Measurements from ENCODE around the gene SLC43A2. TPM values are rescaled to one million over a fixed set of nuclear protein-coding genes. Genes with fewer than 3 reads are reported as not detected.

The SLC43A2 gene
- total and polyA plus RNA-seq, 2 of the 13 experiments (the other 11 are each of a cell fraction or from before 2014, with no cell fraction given) = 7.3 to 20.0 TPM

DNA sequence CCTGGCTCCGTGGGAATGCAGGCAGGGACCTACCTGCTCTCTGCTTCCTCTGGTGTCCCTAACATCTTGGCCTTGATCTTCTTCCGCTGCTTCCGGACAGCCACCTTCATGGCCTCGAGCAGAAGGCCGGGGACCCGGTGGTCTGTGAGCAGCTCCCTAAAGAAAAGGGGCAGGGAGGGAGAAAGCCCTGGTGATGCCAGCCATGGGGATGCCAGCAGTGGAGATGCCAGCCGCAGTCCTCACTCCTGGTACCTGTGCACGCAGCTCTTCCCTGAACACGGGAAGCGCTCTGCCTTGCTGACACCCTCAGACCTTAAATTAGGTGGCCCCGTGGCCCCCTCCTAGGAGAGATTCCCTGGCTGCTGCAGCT is 19.2 kb upstream of the SLC43A2 start:
- H3K9me3 ChIP-seq (ENCODE audit: low read length) = no peaks in the 10 kb centered on the region
- intact Hi-C loops (cut with micrococcal nuclease; ENCODE audit: unreplicated experiment) (no loop called here), in situ Hi-C loops (cut with HindIII; ENCODE audit: extremely low pct_ligation_motif_present, low pct_unique_long_range_greater_than_20kb) (no loop called here)
- CTCF ChIA-PET (ENCODE audit: low intra/inter-chr PET ratio, low total read pairs) = interaction anchor here (2.2 kb wide), 1 partner anchor 73 kb away, joined by 25 read pairs; no protein-coding TSS in a partner anchor
- WGBS (ENCODE audit: low lambda C conversion rate) = 83% methylated on average over 9 of the region's 11 CpGs
- no peak overlapping the region for H3K27ac ChIP-seq (ENCODE audit: extremely low read length, insufficient read depth, low read length)
- peak overlapping the region in 1 of 3 experiments; percentile 76; a peak in 1 of 6 replicates for H3K4me3 ChIP-seq (replicated peaks in 1 of 3; ENCODE audit: insufficient read depth in 1 of 3, low read depth in 2 of 3, low read length in 3 of 3)
- ATAC-seq = no peak
- no peak for FAIRE-seq
- peaks cover 0 to 5% of the 10 kb centered on the region in 2 experiments; a peak in 1 of 5 replicates for H3K27me3 ChIP-seq (ENCODE audit: control insufficient read depth in 1 of 2, insufficient read depth in 2 of 2, low read length in 2 of 2)
- peaks cover 71% of the 10 kb centered on the region for H3K4me1 ChIP-seq (ENCODE audit: insufficient read depth, low read length)
- peaks cover 6% of the 10 kb centered on the region; the same call in 1 of the 2 replicates for H4K20me1 ChIP-seq (ENCODE audit: insufficient read depth, low read length)
- POLR2A ChIA-PET = interaction anchor here (1.5 to 3.0 kb wide), 4 partner anchors 18 to 163 kb away, joined by 4 to 42 read pairs (median 18); partner anchors contain the start of gene PRPF8
- DNase-seq (ENCODE audit: low spot score) = no peak
- no peak overlapping the region for H2AFZ ChIP-seq (ENCODE audit: low read length)
- H3K9ac ChIP-seq (ENCODE audit: insufficient read depth, low read depth, low read length) = no peak overlapping the region
- 0 out of 2 replicates have a peak overlapping the region, but pooled peaks have one; percentile 86 for H3K4me2 ChIP-seq (ENCODE audit: low read depth, low read length)
- H3K36me3 ChIP-seq (replicated peaks in 1 of 2; ENCODE audit: control insufficient read depth in 1 of 2, insufficient read depth in 2 of 2, low read length in 2 of 2) = peaks cover 16 to 22% of the 10 kb centered on the region in 2 experiments; a peak in 4 of 5 replicates
- no TSS peak for BruUV-seq (replicated peaks)
- no peaks in the 10 kb centered on the region for H3K79me2 ChIP-seq (ENCODE audit: insufficient read depth, low read length)
- TF ChIP-seq, protein P1, sequence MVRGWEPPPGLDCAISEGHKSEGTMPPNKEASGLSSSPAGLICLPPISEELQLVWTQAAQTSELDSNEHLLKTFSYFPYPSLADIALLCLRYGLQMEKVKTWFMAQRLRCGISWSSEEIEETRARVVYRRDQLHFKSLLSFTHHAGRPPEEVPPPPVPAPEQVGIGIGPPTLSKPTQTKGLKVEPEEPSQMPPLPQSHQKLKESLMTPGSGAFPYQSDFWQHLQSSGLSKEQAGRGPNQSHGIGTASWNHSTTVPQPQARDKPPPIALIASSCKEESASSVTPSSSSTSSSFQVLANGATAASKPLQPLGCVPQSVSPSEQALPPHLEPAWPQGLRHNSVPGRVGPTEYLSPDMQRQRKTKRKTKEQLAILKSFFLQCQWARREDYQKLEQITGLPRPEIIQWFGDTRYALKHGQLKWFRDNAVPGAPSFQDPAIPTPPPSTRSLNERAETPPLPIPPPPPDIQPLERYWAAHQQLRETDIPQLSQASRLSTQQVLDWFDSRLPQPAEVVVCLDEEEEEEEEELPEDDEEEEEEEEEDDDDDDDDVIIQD (CRISPR knock-in tag; IDR thresholded peaks at IDR 0.05; ENCODE audit: low read depth) = no peak
- TF ChIP-seq GRHL1 (CRISPR knock-in tag; conservative IDR thresholded peaks at IDR 0.05) = no peak
- TF ChIP-seq ZBTB40 (IDR thresholded peaks at IDR 0.05) = no peak
- TF ChIP-seq ZBTB40 (CRISPR knock-in tag; IDR thresholded peaks at IDR 0.05) = no peak
- TF ChIP-seq RFXANK (CRISPR knock-in tag; IDR thresholded peaks at IDR 0.05) = no peak
- TF ChIP-seq ZNF558 (CRISPR knock-in tag; IDR thresholded peaks at IDR 0.05; ENCODE audit: borderline replicate concordance) = no peak
- no peak for TF ChIP-seq RAD51 (IDR thresholded peaks at IDR 0.05; ENCODE audit: borderline replicate concordance)
- TF ChIP-seq TBX2 (CRISPR knock-in tag; IDR thresholded peaks at IDR 0.05; ENCODE audit: borderline replicate concordance) = no peak

Measured in HepG2 (cell line).